NCI-H1048 (cell line): ENCODE results near the gene MSL1.
"Not testable (repeated sequence)": the region's sequence is repeated elsewhere in the genome, so short reads cannot be mapped to it uniquely, and the experiment has no call there.

Experiments used
- DNase-seq: peaks from one replicate; lab custom pipeline; 2025; lab: John Stamatoyannopoulos, UW

MSL1 gene

GRCh38 chr17:40124279-40125141, 2.7 kb downstream of the MSL1 start:
- no peak for DNase-seq

- DNase-seq, result no peak
Measured at GRCh38 chr17:40129498-40129897, 7.7 kb downstream of the MSL1 start.

- DNase-seq, result no peak
Measured at GRCh38 chr17:40130352-40131042, 8.7 kb downstream of the MSL1 start.

- DNase-seq, result no peak
Measured at GRCh38 chr17:40134184-40134583, 12.4 kb downstream of the MSL1 start.

- DNase-seq, result no peak
Measured at GRCh38 chr17:40135817-40136216, 14.0 kb downstream of the MSL1 start.

- no peak for DNase-seq
Measured at GRCh38 chr17:40139566-40140058, 17.8 kb downstream of the MSL1 start.

GRCh38 chr17:40143166-40143565, 21.4 kb downstream of the MSL1 start:
- not testable (repeated sequence) for DNase-seq

- DNase-seq, result no peak
Measured at GRCh38 chr17:40145476-40145875, 23.7 kb downstream of the MSL1 start.

- no peak for DNase-seq
Measured at GRCh38 chr17:40148527-40148926, 26.8 kb downstream of the MSL1 start.

GRCh38 chr17:40150276-40150675, 28.5 kb downstream of the MSL1 start:
- no peak for DNase-seq

GRCh38 chr17:40151414-40151963, 29.7 kb downstream of the MSL1 start:
- no peak for DNase-seq

- no peak for DNase-seq
Measured at GRCh38 chr17:40153603-40154236, 31.9 kb downstream of the MSL1 start.

GRCh38 chr17:40157973-40158372, 36.2 kb downstream of the MSL1 start:
- no peak for DNase-seq

GRCh38 chr17:40158438-40159013, 36.8 kb downstream of the MSL1 start:
- no peak for DNase-seq

- DNase-seq, result no peak
Measured at GRCh38 chr17:40159456-40159855, 37.7 kb downstream of the MSL1 start.

- no peak for DNase-seq
Measured at GRCh38 chr17:40167685-40168261, 46.0 kb downstream of the MSL1 start.

- DNase-seq, result no peak
Measured at GRCh38 chr17:40168262-40168832, 46.6 kb downstream of the MSL1 start.

- no peak for DNase-seq
Measured at GRCh38 chr17:40170325-40170724, 48.6 kb downstream of the MSL1 start.

- DNase-seq, result no peak
Measured at GRCh38 chr17:40171750-40172149, 50.0 kb downstream of the MSL1 start.

GRCh38 chr17:40173091-40173777, 51.5 kb downstream of the MSL1 start:
- DNase-seq, result no peak

- no peak for DNase-seq
Measured at GRCh38 chr17:40173778-40174135, 52.0 kb downstream of the MSL1 start.
